BE2C (cell line): ENCODE data around the gene AXIN1.

Experiments
- DNase-seq: peaks from one replicate; pipeline ENCODE4 v3.0.0-alpha.2; 2020
- H3K27me3 ChIP-seq: fragments of 250-450 bp; sonication (Bioruptor Pico); 2 replicates; pipeline ENCODE4 v1.5.1; 2020; ENCODE audit warnings: mild to moderate bottlenecking
- H3K36me3 ChIP-seq: fragments of 250-450 bp; sonication (Bioruptor Pico); 2 replicates; pipeline ENCODE4 v1.5.1; 2020; ENCODE audit warnings: mild to moderate bottlenecking
- H3K4me1 ChIP-seq: fragments of 250-450 bp; sonication (Bioruptor Pico); 2 replicates; pipeline ENCODE4 v1.5.1; 2020
- H3K4me3 ChIP-seq: 2 replicates; pipeline ENCODE4 v1.5.1; 2011; ENCODE audit warnings: low read depth, low read length
- H3K9me3 ChIP-seq: fragments of 250-450 bp; sonication (Bioruptor Pico); 2 replicates; pipeline ENCODE4 v1.5.1; 2020
- CTCF ChIP-seq: IDR thresholded peaks from 2 replicates; pipeline ENCODE4 v1.5.1; 2012; ENCODE audit warnings: mild to moderate bottlenecking, low read depth, low read length

The AXIN1 gene

GRCh38 chr16:249431-249830 is 103.1 kb downstream of the AXIN1 start:
- no peaks in the 10 kb centered on the region; the same call in 1 of the 2 replicates for H3K36me3 ChIP-seq
- no peak for DNase-seq
- no peak overlapping the region for H3K4me3 ChIP-seq
- H3K27me3 ChIP-seq = no peaks in the 10 kb centered on the region
- H3K4me1 ChIP-seq = peaks cover 8% of the 10 kb centered on the region
- no peak for TF ChIP-seq CTCF
- H3K9me3 ChIP-seq = no peaks in the 10 kb centered on the region

- Histone ChIP-seq H3K4me3 (no peak overlapping the region), H3K4me1 (no peaks in the 10 kb centered on the region), H3K36me3 (no peaks in the 10 kb centered on the region; the same call in 1 of the 2 replicates), H3K27me3 (no peaks in the 10 kb centered on the region), H3K9me3 (no peaks in the 10 kb centered on the region)
- DNase-seq = no peak
- TF ChIP-seq CTCF = no peak
Observed at GRCh38 chr16:247027-247426, 105.5 kb downstream of the AXIN1 start.

GRCh38 chr16:245105-245504 is 107.4 kb downstream of the AXIN1 start:
- no peaks in the 10 kb centered on the region for H3K27me3 ChIP-seq
- DNase-seq = no peak
- no peaks in the 10 kb centered on the region for H3K36me3 ChIP-seq
- H3K4me1 ChIP-seq = no peaks in the 10 kb centered on the region
- no peak for TF ChIP-seq CTCF
- no peak overlapping the region for H3K4me3 ChIP-seq
- no peaks in the 10 kb centered on the region for H3K9me3 ChIP-seq

GRCh38 chr16:243348-243747 is 109.2 kb downstream of the AXIN1 start:
- no peak for TF ChIP-seq CTCF
- no peaks in the 10 kb centered on the region for H3K9me3 ChIP-seq
- no peak for DNase-seq

GRCh38 chr16:242281-242680 is 110.2 kb downstream of the AXIN1 start:
- no peak overlapping the region for H3K4me3 ChIP-seq
- no peaks in the 10 kb centered on the region for H3K4me1 ChIP-seq
- H3K9me3 ChIP-seq = no peaks in the 10 kb centered on the region
- no peaks in the 10 kb centered on the region for H3K36me3 ChIP-seq
- no peaks in the 10 kb centered on the region for H3K27me3 ChIP-seq
- DNase-seq = no peak
- TF ChIP-seq CTCF = no peak

More at GRCh38 chr16:243348-243747, 109.2 kb downstream of the AXIN1 start:
- no peaks in the 10 kb centered on the region for H3K36me3 ChIP-seq
- no peak overlapping the region for H3K4me3 ChIP-seq
- H3K4me1 ChIP-seq = no peaks in the 10 kb centered on the region
- H3K27me3 ChIP-seq = no peaks in the 10 kb centered on the region

GRCh38 chr16:240559-240958 is 112.0 kb downstream of the AXIN1 start:
- Histone ChIP-seq H3K4me3 (no peak overlapping the region), H3K36me3 (no peaks in the 10 kb centered on the region), H3K4me1 (0 out of 2 replicates have a peak, but pooled peaks cover 2% of the 10 kb centered on the region), H3K9me3 (peaks cover 2% of the 10 kb centered on the region; the same call in 1 of the 2 replicates), H3K27me3 (no peaks in the 10 kb centered on the region)
- DNase-seq = no peak
- no peak for TF ChIP-seq CTCF
